ENCODE data around the gene HNF1B.
"Not testable (repeated sequence)": the region's sequence is repeated elsewhere in the genome, so short reads cannot be mapped to it uniquely, and the experiment has no call there.

Gene HNF1B

DNA sequence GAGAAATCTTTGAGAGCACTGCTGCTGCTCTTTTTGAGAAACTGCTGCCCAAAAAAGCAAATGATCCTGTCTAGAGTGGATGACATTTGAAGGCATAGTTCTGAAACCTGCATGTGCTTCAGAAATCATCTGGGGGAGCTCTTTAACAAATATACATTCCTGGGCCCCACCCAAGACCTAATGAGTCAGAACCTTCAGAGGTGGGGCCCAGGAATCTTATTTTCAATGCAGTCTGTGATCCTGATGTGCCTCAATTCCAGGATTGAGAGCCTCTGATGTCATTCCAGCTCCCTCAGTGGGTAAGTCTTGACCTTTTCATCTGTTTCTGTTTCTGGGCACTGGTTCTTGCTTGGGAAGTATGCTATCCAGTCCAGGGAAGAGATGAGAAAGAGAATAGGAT lies 42.3 kb downstream of the HNF1B start:
- DNase-seq (ENCODE audit: low read depth), result peak; percentile 67

DNA sequence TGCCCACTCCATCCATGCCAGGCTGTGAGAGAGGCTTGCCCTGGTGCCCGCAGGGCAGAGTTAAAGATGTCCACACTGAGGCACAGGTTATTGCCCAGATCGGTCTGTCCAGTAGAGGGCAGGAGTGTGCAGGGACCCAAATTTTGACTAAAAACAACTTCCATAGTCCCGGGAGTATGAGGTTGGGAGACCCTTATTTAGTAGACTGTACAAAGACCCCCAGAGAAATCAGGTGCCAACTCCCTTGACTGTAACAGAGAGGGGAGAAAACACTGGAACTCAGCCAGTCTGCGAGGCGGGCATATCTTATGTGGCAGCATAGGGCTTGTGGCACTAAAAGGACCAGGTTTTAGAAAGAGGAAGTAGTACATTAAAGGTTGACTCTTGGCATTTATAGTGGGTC lies 43.4 kb downstream of the HNF1B start:
- DNase-seq (ENCODE audit: low read depth), result no peak

DNA sequence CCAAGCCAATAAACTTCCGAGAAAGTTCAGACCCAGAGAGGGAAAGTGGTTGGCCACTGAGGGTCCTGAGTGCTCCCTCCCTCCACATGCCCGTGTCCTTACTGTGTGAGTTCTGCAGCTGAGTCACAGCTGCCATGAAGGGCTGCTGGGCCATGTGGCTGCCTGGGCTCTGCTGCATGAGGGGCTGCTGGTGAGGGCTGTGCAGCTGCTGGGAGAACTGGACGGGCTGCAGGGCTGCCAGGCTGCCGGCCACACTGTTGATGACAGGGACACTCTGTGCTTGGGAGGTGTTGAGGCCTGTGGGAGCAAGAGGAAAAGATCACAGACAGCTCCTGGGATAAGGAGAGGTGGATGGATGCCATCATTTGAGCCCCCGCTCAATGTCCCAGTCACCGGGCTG lies 44.0 kb downstream of the HNF1B start:
- no peak for DNase-seq (ENCODE audit: low read depth)

DNA sequence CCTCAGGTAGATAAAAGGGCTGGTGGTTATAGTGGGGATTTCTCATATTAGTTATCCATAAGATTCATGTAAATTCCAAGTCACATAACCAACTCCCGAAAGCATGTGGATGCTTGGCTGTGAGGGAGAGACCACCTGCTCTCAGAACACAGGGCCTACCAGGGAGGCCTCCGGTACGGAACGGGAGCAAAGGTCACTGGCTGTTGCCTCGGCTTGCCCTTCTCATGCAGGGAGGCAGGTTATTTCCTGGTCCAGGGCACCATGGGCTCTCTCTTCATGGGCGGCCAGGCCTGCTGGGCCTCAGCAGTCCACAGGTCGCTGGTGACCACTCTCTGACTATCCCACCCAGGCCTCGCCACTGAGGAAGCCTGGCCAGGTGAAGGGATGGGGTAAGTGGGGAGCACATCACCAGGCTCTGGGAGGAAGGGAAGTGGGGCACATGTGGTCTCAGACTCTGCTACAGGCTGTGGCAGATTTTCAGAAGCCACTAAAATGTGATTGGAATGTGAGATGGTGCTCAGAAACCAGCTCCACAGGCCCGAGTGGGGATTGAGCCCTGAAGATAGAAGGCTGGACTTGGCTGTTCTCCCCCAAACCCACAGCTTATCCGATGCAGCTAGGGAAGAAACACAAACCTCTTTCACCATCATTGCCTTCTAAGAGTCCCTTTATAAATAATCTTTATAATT lies 45.4 kb downstream of the HNF1B start:
- DNase-seq (ENCODE audit: low read depth), result no peak

DNA sequence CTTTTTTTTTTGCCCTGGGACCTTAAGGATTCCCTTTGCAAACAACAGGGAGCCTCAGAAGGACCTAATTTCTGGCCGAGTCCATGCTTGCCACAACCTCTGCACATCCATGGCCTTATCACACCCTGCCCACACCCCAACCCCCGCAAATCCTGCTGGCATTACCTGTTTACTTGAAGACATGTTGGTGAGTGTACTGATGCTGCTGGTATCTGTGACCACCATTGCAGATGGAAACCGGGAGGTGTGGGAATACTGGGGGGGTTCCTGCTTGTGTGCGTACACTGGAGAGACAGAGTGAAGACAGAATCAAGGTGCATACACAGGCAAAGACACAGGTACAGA lies 46.0 kb downstream of the HNF1B start:
- DNase-seq (ENCODE audit: low read depth), result no peak

DNA sequence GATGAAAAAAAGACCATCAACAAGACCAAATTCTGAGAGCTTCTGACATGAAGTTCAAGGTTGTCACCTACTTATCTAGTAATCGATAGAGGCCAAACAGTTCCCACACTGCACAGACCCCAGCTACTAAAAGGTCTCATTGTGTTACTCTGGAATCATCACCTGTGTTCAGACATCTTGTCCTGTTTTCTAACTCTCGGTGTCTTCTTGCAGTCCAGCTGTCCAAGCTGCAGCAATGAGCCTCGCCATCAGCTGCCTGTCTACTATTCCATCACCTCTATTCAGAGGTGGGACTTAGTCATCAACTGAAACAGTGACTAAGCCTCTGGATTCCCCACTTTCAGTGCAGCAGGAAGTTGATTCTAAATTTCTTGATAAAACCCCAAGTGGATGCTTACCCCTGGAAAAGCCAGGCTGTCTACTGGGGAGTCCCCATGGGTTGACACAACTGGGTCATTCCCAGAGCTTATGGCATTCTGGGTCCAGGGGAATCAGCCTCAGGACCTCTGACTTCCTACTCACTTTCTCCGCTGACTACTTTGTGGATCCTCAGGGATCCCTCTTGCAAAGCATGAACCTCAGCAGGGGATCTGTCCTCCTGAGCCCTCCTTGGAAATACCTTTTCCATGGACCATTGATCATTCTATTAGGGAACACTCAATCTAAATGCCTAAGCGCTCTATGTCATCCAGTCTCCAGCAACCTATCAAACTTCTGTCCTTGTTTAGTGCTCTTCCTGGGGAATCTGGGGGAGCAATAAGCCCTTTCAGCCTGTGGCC lies 46.5 kb downstream of the HNF1B start:
- DNase-seq (ENCODE audit: low read depth), result peak; percentile 29

DNA sequence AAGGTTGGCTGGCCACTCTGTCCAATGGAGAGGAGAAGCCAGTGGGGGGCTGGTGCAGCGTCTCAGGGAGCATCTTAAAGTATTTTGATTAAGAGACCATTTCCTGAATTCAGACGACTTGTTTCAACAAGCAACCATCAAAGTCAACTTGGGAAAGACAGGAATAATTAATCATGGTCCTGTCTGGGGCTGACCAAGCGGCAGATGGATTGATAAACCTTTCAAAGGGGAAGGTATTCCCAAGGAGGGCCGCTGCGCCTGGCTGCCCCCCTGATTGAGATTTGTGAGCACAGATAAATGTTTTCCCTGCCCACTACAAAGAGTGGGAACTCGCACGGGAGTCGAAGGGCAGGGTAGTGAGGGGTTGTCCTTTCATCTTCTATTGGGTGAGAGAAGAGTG lies 47.5 kb downstream of the HNF1B start:
- DNase-seq (ENCODE audit: low read depth), result no peak

DNA sequence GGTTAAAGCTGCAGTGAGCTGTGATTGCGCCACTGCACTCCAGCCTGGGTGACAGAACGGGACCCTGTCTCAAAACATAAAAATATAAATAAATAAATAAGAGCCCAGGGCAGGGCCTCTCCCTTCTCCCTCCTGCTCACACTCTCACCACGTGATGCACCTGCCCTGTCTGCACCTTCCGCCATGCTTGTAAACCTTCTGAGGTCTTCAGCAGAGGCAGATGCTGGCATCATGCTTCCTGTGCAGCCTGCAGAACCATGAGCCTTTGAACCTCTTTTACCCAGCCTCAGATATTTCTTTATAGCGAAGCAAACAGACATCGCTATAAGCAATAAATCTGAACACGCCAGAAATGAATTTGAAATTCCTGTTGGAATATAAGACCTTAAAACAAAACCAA lies 48.5 kb downstream of the HNF1B start:
- DNase-seq (ENCODE audit: low read depth), result no peak

DNA sequence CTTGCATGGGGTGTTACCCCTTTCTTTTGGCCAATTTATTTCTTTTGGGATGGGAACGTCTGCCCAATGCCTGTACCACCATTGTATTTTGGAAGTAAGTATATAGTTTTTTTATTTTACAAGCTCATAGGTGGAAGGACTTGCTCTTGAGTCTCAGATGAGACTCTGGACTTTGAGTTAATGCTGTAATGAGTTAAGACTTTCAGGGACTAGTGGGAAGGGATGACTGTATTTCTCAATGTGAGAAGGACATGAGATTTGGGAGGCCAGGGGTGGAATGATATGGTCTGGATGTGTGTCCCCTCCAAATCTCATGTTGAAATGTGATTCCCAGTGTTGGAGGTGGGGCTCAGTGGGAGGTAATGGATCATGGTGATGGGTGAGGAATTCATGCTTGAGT lies 49.1 kb downstream of the HNF1B start:
- no peak for DNase-seq (ENCODE audit: low read depth)

DNA sequence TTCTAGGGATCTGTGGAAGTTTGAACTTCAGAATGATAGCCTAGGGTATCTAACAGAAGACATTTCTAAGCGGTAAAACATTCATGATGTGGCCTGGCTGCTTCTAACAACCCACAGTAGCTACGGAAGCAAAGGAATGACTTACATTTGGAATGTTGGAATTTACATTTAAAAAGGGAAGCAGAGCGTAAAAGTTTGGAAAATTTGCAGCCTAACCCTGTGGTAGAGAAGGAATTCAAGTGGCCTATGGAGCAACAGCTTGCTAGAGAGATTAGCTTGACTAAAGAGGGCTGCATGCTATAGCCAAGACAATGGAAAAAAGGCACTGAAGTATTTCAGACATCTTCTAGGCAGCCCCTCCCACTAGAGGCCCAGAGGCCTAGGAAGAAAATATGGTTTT lies 50.1 kb downstream of the HNF1B start:
- no peak for DNase-seq (ENCODE audit: low read depth)

DNA sequence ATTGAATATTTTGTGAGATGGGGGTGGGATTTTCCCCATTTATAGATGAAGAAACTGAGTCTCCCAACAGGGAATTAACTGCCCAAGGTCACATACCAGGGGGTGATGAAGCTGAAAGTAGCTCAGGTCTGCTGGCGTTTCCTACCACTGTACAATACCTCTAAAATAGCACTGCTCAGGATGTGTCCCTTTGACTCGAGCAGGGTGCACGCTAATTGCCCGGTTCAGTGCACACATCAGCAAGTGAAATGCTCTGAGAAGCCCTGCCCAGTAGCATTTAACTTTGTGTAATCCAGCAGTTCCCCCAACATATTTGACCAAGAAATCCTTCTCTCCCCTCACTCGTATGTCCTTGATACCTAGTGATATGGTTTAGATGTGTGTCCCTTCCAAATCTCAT lies 51.5 kb downstream of the HNF1B start:
- DNase-seq (ENCODE audit: low read depth), result no peak

DNA sequence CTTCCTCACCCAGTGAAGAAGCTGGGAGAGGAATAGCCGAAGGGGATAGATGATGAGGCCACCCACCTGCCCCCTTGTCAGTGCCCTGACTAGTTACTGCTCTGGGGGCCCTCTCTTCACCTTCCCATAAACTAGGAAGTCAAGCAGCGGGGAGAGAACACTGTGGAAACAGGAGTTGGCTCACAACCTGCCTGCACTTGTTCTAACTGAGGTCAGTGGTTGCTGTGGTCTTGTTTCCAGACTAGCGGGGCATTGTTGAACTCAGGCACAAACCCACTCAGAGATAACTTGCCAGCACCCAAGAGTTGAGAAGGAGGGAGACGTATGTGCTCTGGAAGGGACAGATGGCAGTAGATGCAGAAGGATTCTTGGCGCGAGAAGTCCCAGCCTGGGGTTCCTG lies 53.1 kb downstream of the HNF1B start:
- DNase-seq (ENCODE audit: low read depth), result no peak

DNA sequence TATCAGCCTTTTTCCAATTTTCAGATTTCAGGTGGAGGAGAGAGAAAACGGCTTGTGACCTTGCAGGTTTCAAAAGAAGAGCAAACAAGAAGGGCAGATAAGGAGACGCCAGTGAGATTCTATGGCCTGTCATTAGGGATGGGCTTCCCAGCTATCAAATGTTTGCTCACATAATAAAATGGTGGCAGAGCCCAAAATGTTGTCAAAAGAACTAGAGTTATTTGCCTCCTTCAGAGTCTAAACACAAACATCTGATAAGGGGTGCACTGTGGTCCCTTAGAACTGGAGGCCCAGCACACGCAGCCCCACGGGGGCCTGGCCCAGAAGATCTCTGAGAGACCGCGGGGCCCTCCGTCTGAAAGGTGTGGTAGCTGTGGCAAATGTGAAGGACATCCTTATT lies 55.5 kb downstream of the HNF1B start:
- no peak for DNase-seq (ENCODE audit: low read depth)

DNA sequence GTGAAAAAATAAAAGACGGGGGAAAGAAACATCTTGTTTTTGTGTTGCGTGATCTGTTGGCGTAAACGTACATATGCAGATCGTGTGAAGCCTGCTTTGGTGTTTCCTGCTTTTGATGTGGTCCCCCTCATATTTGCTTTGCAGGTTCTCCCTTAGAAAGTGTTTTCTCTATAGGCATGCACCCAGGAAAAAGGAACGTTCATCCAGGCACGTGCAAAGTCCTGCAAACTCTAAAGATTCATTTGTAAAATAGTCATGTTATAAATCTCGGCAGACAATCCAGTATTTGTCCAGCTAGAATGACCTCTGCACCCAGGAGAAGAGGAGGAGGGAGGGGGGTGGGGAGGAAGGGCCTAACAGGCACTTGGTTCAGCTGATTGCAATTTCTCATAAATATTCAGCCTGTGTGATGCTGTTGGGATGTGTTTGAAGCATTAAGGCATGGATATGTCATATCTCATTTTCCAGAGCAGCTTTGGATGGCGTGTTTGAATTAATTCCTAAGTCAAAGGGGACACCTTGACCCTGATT lies 61.3 kb downstream of the HNF1B start:
- DNase-seq (ENCODE audit: low read depth), result no peak

DNA sequence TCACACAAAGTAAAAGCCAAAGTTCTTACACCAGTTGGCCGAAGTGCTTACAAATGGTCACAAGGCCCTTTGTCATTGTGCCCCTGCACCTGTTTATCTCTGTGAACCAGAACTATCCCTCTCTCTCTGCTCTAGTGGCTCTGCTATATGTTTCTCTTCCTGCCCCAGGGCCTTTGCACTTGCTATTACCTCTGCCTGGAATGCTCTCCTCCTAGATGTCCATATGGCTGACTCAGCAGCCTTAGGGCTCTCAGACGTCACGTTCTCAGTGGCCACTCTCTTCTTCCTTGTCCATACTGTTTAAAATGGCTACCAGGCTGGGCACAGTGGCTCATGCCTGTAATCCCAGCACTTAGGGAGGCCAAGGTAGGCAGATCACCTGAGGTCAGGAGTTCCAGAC lies 62.9 kb downstream of the HNF1B start:
- no peak for DNase-seq (ENCODE audit: low read depth)

DNA sequence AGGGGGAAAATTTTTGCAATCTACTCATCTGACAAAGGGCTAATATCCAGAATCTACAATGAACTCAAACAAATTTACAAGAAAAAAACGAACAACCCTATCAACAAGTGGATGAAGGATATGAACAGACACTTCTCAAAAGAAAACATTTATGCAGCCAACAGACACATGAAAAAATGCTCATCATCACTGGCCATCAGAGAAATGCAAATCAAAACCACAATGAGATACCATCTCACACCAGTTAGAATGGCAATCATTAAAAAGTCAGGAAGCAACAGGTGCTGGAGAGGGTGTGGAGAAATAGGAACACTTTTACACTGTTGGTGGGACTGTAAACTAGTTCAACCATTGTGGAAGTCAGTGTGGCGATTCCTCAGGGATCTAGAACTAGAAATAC lies 64.9 kb downstream of the HNF1B start:
- not testable (repeated sequence) for DNase-seq (ENCODE audit: low read depth)

DNA sequence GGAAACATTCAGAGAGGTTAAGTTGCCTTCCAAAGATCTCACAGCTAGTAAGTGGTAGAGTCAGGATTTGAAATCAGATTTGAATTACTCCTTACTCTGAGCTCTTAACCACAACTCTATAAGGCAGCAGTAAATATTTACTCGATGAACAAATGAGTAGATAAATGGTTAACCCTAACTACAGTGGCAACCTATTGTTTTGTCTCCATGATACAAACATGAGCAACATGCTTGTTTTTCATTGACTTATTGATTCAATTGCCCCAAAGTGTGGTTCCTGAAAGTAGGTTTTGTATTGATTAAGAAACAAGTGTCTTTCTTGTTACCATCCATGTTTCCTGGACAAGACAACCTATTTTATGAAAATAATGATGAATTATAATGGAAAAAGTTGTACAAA lies 66.8 kb downstream of the HNF1B start:
- no peak for DNase-seq (ENCODE audit: low read depth)

DNA sequence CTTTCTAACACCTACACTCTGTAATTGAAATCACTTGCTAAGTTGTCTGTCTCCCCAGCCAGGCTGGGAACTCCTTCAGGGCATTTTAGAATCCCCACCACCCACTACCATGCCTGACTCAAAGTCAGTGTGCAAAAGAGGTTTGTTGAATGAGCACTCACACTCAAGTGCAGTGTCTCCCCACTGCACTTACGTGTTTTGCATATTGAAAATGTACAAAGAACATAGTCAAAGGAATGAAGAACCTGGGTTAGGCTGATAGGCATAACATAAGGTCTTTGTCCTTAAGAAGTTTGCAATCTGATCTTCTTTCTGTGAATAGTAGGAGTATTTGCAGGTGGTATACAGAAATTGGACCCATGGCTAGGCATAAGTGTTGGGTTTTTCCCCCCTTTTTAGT lies 67.8 kb downstream of the HNF1B start:
- DNase-seq (ENCODE audit: low read depth), result no peak

DNA sequence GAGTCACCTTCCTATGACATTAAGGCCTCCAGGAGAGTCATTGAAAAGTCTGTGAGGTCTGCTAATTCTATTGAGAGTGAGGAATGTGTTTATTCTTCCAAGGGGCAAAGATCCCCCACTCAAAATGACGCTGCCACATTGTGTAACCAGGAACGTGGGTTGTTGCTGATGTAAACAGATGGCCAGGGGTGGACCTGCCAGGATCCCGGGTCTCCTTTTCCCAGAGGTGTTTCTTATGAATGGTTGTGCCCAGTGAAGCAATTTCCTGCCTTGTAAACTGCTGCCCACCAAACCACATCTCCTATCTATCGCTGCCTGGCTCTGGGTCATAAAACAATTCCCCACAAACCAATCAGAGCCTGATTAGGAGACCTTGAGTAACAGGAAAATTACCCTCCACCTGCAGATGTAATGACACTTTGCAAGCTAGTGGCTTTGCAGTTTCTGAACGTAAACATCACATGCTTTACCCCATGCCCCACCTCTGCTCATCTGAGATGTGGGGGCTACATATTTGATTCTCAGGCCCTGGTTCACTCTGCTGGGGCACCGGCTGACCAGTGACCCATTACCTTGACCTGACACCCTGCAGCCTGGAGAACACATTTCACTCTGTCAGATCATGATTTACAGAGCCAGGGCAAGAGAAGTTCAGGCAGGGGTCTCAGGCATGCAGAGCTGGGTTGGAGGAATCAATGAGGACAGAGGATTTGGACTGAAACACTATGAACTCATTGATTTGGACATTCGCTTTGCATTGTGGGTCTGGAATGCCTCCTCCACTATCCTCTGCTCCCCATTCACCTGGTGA lies 68.5 kb downstream of the HNF1B start:
- no peak for DNase-seq (ENCODE audit: low read depth)

DNA sequence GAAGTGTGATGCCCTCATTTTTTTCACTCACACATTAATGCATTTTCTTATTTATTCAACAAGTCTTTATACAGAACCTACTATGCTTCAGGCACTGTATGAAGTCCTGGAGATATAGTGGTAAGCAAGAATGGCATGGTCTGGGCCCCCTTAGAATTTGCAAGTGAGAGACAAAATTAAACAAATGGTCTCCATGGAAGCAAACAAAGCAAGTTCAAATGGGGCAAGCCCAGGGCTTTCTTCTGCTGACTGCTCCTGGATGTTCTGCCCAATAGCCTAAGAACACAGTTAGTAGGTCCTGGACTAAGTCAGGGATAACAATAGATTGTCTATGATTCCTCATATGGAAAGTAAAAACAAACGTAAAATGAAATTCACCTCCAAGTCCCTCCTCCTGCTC lies 70.3 kb downstream of the HNF1B start:
- no peak for DNase-seq (ENCODE audit: low read depth)

DNA sequence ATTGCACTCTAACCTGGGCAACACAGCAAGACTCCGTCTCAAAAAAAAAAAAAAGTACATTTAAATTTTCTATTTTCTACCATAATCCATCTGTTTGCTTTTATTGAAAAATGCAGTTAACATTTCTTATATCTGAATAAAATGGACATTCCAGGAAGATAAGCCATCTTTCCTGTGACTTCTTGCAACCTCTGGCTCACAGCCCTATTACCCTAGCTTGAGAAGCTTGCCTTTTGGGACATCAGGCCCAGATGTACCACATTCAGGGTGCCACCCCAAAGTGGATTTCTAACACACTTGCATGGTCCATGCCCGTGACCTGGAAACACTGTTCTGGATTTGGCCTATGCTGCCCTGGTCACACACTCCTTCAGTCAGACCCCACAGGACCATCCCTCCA lies 71.5 kb downstream of the HNF1B start:
- DNase-seq (ENCODE audit: low read depth), result no peak

DNA sequence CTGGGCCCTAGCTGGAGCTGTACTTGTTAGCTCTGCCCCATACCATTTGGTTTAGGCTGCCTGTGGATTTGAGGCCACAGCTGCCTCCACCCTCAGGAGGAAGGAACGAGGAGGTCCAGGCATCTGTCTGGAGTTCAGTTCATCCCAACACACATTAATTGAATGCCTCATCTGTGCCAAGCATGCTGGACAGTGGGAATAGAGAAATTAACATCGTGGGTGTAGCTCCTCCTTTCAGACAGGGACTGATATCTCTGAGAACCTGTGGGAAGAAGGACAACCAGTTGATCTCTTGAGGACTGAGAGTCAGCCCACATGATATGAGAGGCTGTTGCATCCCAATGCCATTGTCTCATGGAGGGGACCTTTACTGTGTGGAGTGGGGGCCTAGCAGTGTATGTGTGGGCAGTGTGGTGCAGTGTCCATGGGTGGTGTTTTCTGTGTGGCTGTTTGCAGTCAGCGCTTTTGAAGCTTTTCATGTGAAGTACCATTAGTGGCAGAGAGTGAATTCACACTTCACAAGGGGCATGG lies 72.2 kb downstream of the HNF1B start:
- DNase-seq (ENCODE audit: low read depth), result no peak

Data from HS-5 (cell line).